Prostate gland (tissue), 2 donors: Measurements from ENCODE around the gene ASCL2.

Source experiments
- CTCF ChIP-seq, 4 experiments: fragments of 200-600 bp in 2 of 4; fragments of 450-650 bp in 2 of 4; sonication (generic) in 2 of 4; IDR thresholded peaks; 1 replicate in 3 of 4; 2 replicates in 1 of 4; pipeline ENCODE4 v1.5.1; 2016 to 2019; ENCODE audit warnings: antibody characterized with exemption in 4 of 4, mild to moderate bottlenecking in 2 of 4, moderate library complexity in 2 of 4
- POLR2A ChIP-seq: fragments of 450-650 bp; IDR thresholded peaks from one replicate; pipeline ENCODE4 v1.6.1; 2016; ENCODE audit warnings: antibody characterized with exemption, mild to moderate bottlenecking

- TF ChIP-seq POLR2A (no peak), CTCF (IDR thresholded peaks at IDR 0.05) (no peak)
These were observed 24.5 kb upstream of the ASCL2 start for GRCh38 chr11:2294926-2295290.
